Dermis microvascular lymphatic vessel endothelial cell (primary cell): ENCODE data around the gene HOXB9. TPM values are rescaled to one million over a fixed set of nuclear protein-coding genes. Genes with fewer than 3 reads are reported as not detected.

Experiments used
- DNase-seq, 2 donors: peaks; one replicate each; pipeline versions ENCODE4 v3.0.0 to v3.0.0-alpha.2; 2010; ENCODE audit warnings: low read depth in 2 of 2
- total RNA-seq: library from RNA; depleted of rRNA; stranded (reverse); fragments of >200 nt; gene quantifications from 2 replicates; pipeline ENCODE4 v1.2.1, GENCODE V29; 2014

The HOXB9 gene
- total RNA-seq, 1 donor from 2014 or later = 0.13 TPM

- DNase-seq = peak in 1 of 2 donors; percentile 53
Observed at GRCh38 chr17:48611681-48612455, 14.3 kb downstream of the HOXB9 start.

- peak in 1 of 2 donors; percentile 31 for DNase-seq
Observed at GRCh38 chr17:48611213-48611612, 14.9 kb downstream of the HOXB9 start.

GRCh38 chr17:48610282-48611211, 15.6 kb downstream of the HOXB9 start, which contains the start of gene HOXB7:
Gene HOXB7, minus strand, starts transcription at chr17:48611017. Its CDS starts 99 bp downstream, at chr17:48610918.
- peak in 1 of 2 donors; percentile 69 for DNase-seq

- DNase-seq = no peak
Observed at GRCh38 chr17:48609759-48610281, 16.3 kb downstream of the HOXB9 start.

DNA sequence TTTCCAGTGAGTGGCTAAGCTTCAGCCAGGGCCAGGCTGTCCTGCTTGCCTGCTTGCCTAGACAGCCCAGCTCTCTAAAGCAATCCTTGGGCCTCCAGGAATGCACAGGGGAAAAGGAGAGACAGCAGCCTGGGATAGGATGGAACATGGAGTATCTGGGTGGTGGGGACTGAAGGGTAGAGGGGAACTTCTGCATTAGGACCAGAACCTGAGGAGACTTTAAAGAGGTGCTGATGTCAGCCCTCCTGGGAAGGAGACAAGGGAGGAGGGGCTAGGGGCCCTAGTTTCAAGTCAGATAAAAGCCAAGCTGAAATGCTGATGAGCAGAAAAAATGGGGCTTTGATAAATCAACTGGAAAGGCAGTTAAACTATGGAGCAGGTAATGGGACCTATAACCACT, 17.1 kb downstream of the HOXB9 start:
- DNase-seq = no peak

GRCh38 chr17:48608494-48608834, 17.7 kb downstream of the HOXB9 start:
- DNase-seq = no peak

- no peak for DNase-seq
Observed at GRCh38 chr17:48606892-48607614, 19.1 kb downstream of the HOXB9 start.

GRCh38 chr17:48605991-48606891, 19.9 kb downstream of the HOXB9 start:
- no peak for DNase-seq

DNA sequence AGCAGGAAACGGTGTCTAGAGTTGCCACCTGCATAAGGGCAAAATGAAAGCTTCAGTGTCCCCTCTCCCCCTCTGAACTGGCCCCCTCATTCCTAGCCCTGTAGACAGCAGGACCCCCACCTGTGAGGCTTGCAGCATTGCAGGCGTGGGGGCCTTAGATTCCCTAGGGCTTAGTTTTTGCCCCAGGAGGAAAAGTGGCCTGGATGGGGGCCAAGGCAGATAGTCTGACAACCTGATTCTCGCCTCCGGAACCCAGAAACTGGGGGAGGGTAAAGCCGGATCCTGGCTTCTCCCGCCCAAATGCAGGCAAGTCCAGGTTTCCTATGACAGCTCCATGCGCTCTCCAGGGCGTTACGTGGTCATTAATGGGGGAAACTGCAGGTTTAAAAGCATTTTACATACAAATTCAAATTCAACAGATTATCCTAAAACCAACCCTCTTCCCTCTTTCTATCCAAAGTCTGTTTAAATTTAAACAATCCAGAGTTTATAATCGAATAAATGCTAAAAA, 20.7 kb downstream of the HOXB9 start:
- DNase-seq = no peak

DNA sequence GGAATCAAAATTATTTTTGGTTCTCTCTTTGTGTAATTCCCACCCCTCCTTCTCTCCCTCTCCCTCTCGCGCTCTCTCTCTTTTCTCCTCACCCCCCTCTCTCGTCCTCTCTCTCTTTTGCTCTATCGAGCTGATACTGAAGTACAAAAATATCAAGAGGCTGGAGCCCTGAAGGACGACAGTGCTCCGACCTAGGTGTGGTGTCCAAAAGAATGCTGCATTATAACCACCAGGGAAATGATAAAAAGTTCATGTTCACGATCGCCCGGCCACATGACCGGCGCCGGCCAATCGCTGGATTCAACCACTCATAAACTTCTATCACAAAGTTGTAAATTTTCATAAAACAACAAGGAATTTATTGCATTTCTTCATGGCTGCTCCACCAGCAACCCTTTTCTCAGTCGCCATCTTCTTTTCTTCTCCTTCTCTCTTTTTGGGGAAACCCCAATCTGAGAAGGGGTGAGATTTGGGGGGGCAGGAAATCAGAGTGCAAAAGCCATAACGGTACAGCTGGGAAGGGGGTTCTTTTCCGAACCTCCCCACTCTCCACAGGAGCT, 21.3 kb downstream of the HOXB9 start, which contains the start of gene HOXB6:
Gene HOXB6, minus strand, starts transcription at position 217 of the 560 bp plus-strand sequence. CDS start 6,836 bp downstream, outside the sequence.
- DNase-seq = peak in 1 of 2 donors; percentile 76

- DNase-seq = peak in 1 of 2 donors; percentile 55
Observed at GRCh38 chr17:48603959-48604769, 22.0 kb downstream of the HOXB9 start.

DNA sequence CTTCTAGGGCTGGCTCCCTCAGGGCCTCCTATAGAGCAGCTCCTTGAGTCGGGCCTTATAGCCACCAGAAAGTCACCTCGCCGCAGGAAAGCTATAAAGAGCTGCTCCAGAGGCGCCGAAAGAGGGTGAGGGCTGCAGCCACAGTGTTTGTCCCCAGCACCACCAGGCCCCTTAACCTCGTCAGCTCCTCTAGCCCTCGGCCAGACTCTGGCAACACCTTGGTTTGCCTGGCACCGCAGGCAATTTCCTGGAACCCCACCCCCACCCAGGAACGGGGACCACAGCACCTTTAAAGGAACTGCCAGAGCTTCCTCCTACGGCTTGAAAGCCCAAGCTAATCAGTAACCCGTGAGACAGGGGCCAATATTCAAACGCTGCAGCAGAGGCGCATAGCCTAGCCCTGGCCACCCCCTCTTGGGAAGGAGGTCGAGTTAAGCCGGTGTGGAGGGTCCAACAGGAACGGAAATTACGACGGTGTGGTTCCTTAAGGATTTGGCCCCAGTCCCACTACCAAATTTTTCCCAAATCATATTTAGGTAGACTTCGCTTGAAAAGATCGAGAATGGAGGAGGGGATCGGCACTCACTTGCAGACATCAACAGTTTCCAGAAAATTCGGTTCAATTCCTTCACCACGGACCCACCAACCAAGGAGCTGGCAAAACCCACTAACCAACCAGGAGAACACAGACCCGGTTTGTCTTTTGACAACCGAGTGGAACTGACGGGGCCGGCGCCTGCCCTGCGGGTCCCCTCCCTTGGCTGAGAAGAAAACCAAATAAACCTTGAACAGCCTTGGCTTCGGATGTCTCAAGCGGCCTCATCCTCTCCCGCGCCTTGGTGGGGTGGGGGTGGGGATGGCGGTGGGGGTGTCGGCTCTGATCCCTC, 24.4 kb downstream of the HOXB9 start:
- no peak for DNase-seq

- DNase-seq = no peak
Observed at GRCh38 chr17:48601207-48601538, 25.0 kb downstream of the HOXB9 start.

- DNase-seq = no peak
Observed at GRCh38 chr17:48600244-48601098, 25.7 kb downstream of the HOXB9 start.

GRCh38 chr17:48599354-48599753, 26.8 kb downstream of the HOXB9 start:
- DNase-seq = no peak

DNA sequence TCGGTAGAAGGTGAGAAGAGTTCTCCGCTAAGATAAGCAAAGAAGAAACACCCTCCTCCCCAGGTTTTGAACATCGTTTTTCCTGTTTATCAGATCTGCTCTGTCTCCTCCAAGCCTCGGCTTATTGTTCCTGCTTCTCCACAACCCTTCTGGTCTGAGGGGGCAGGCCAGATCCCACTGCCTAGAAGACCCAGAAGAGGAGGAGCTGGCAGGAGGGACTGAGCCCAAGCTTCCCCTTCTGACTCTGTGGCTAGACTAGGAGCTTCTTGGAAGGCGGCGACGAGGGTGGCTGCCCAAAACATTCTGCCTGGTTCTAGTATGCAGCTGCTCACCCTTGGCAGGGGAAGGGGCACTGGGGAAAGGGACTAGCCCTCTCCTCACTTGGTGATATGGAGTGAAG, 27.4 kb downstream of the HOXB9 start:
- no peak for DNase-seq
